DND-41 (cell line): ENCODE data around the gene TCERG1L.

Experiments
- ATAC-seq: fragments of 200-7000 bp; cut with Tn5 transposase; 3 replicates; pipeline ENCODE4 v1.9.1; 2021; ENCODE audit warnings: low read depth; ENCODE audit not compliant: insufficient read depth
- DNase-seq: peaks from one replicate; pipeline ENCODE4 v3.0.0-alpha.2; 2020
- H2AFZ ChIP-seq: 2 replicates; pipeline ENCODE4 v1.6.0; 2012; ENCODE audit warnings: low read depth, low read length
- H3K27ac ChIP-seq: 2 replicates; pipeline ENCODE4 v1.5.1; 2012; ENCODE audit warnings: low read length, inconsistent platforms
- H3K27me3 ChIP-seq: fragments of 200-600 bp; sonication (generic); 2 replicates; pipeline ENCODE4 v1.6.0; 2012; ENCODE audit warnings: low read length, mild to moderate bottlenecking, inconsistent platforms; ENCODE audit not compliant: insufficient read depth, poor library complexity
- H3K36me3 ChIP-seq: 2 replicates; pipeline ENCODE4 v1.5.1; 2012; ENCODE audit warnings: low read length, inconsistent platforms; ENCODE audit not compliant: insufficient read depth
- H3K4me1 ChIP-seq: 2 replicates; pipeline ENCODE4 v1.5.1; 2012; ENCODE audit warnings: mild to moderate bottlenecking, low read length; ENCODE audit not compliant: insufficient read depth
- H3K4me2 ChIP-seq: 2 replicates; pipeline ENCODE4 v1.6.0; 2012; ENCODE audit warnings: mild to moderate bottlenecking, moderate library complexity, low read length, inconsistent platforms; ENCODE audit not compliant: insufficient read depth
- H3K4me3 ChIP-seq, 2 experiments: fragments of 200-600 bp in 1 of 2; shearing (Covaris generic) in 1 of 2; 2 replicates each; pipeline ENCODE4 v1.5.1; 2012 to 2016; ENCODE audit warnings: inconsistent platforms in 2 of 2, low read length in 2 of 2, mild to moderate bottlenecking in 2 of 2, low read depth in 1 of 2, moderate library complexity in 1 of 2
- H3K79me2 ChIP-seq: 2 replicates; pipeline ENCODE4 v1.6.0; 2012; ENCODE audit warnings: low read length, inconsistent platforms; ENCODE audit not compliant: insufficient read depth
- H3K9ac ChIP-seq: 2 replicates; pipeline ENCODE4 v1.6.0; 2012; ENCODE audit warnings: low read depth, mild to moderate bottlenecking, inconsistent platforms, low read length, moderate library complexity
- H3K9me3 ChIP-seq: 2 replicates; pipeline ENCODE4 v1.5.1; 2012; ENCODE audit warnings: low read length, moderate library complexity, mild to moderate bottlenecking, inconsistent platforms; ENCODE audit not compliant: insufficient read depth, severe bottlenecking
- H4K20me1 ChIP-seq: 2 replicates; pipeline ENCODE4 v1.6.0; 2012; ENCODE audit warnings: low read length; ENCODE audit not compliant: insufficient read depth
- CTCF ChIP-seq: IDR thresholded peaks from 2 replicates; pipeline ENCODE4 v1.5.1; 2012; ENCODE audit warnings: borderline replicate concordance, low read length, moderate library complexity, mild to moderate bottlenecking; ENCODE audit not compliant: poor library complexity, severe bottlenecking; ENCODE audit errors: extremely low read depth
- EZH2 ChIP-seq: IDR thresholded peaks from 3 replicates; pipeline ENCODE4 v1.6.1; 2012; ENCODE audit warnings: borderline replicate concordance, low read depth, mild to moderate bottlenecking, moderate library complexity, low read length, inconsistent platforms; ENCODE audit not compliant: severe bottlenecking

The TCERG1L gene

DNA sequence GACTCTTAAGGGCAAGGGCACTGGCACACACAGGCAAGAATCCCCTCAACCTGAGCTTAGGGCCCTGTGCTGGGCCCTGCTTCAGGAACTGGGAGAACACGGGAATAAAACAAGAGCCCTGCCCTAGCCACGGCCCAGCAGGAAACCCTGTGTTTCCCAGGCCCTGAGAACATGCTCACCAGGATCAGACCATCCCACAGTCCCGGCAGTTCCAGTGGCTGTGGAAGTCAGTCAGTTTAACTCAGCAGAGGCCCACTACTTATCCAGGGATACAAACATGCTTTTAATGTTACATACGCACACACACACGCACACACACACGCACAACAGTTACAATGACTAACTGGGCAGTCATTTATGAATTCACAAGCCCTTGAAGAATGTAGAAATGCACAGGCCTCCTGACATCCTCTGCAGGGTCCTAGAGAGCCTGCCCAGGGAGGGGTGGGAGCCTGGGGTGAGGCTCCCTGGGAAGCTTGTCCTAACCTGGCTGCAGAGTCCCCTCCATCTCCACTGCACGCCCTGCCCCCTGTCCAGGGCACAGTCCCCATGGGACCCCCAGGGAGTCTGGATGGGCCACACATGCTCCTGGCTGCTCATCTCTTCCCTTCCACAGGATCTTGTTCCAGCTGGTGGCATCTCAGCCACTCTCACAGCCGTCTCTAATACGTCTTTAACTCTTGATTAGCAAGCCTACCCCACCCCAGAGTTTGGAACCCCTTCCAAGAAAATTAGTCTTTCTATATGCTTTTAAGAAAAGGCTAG is 97.6 kb downstream of the TCERG1L start:
- ATAC-seq (no peak), DNase-seq (no peak)
- no peaks in the 10 kb centered on the region for H4K20me1 ChIP-seq
- no peaks in the 10 kb centered on the region for H3K79me2 ChIP-seq
- H3K36me3 ChIP-seq: no peaks in the 10 kb centered on the region
- H3K9ac ChIP-seq: no peak overlapping the region
- no peaks in the 10 kb centered on the region for H3K4me1 ChIP-seq
- TF ChIP-seq CTCF (no peak), EZH2 (no peak)
- no peak overlapping the region for H3K4me2 ChIP-seq
- no peak overlapping the region for H3K27ac ChIP-seq
- no peaks in the 10 kb centered on the region for H3K9me3 ChIP-seq
- H3K27me3 ChIP-seq: no peaks in the 10 kb centered on the region
- H3K4me3 ChIP-seq: no peak overlapping the region
- no peak overlapping the region for H2AFZ ChIP-seq

DNA sequence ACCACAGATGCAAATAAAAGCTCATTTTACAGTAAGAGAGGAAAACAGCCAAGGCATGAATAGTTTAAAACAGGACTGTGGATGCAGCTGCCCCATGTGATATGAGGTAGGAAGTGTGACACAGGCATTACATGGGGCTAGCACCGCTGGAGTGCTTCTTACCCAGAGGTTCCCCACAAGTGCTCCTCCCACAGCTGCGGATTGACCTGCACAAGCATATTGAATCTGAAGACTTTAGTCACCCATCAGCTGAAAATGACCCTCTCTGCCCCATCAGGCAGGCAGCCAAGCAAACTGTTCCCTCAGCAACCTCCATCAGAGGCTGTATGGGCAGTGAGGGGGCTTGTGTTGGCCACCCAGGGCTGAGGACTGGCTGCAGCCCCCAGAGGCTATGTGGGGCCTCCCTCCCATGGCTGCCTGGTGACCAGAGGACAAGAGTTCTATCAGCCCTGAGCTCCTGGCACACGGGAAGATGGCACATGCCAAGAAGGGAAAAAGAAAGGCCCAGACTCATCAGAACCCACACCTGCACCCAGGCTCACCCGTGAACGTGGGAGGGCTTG is 98.7 kb downstream of the TCERG1L start:
- no peaks in the 10 kb centered on the region for H4K20me1 ChIP-seq
- TF ChIP-seq EZH2 (no peak), CTCF (no peak)
- no peaks in the 10 kb centered on the region for H3K36me3 ChIP-seq
- H3K27ac ChIP-seq: no peak overlapping the region
- H3K4me1 ChIP-seq: no peaks in the 10 kb centered on the region
- no peak overlapping the region for H2AFZ ChIP-seq
- ATAC-seq (no peak), DNase-seq (no peak)
- H3K79me2 ChIP-seq: no peaks in the 10 kb centered on the region
- no peak overlapping the region for H3K9ac ChIP-seq
- no peaks in the 10 kb centered on the region for H3K9me3 ChIP-seq
- no peak overlapping the region for H3K4me2 ChIP-seq
- H3K4me3 ChIP-seq: no peak overlapping the region
- H3K27me3 ChIP-seq: no peaks in the 10 kb centered on the region

DNA sequence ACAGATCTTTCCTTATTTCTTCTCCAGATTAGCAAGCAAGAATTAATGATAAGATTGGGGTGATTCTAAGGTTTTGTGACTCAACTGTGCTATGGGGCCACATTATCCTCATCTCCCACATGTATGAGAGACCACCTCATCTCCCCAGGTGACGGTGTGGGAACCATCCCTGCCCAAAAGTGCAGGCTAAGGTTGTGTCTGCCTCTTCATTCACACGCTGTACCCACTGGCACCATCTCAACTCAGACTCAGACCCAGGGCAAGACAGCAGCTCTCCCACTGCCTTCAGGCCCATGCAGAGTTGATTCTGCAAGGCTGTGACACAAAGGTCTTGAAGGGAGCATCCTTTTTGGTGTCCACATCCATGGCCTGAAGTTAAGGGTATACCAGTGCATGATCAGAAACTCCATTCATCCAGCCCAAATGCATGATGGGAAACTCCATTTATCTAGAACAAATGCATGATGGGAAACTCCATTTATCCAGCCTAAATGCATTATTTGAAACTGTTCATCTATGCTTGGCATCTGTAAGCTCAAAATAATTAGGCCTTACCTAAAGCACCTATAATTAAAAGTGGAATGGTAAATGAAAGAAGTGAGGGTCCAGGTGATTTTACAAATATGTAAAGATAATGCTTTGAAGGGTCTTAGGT is 99.4 kb downstream of the TCERG1L start:
- DNase-seq (no peak), ATAC-seq (no peak)
- TF ChIP-seq EZH2: no peak
- TF ChIP-seq CTCF: no peak
- Histone ChIP-seq H4K20me1 (no peaks in the 10 kb centered on the region), H3K27me3 (no peaks in the 10 kb centered on the region), H3K79me2 (no peaks in the 10 kb centered on the region), H3K4me1 (no peaks in the 10 kb centered on the region), H3K4me3 (no peak overlapping the region), H3K9me3 (no peaks in the 10 kb centered on the region), H3K36me3 (no peaks in the 10 kb centered on the region), H2AFZ (no peak overlapping the region), H3K27ac (no peak overlapping the region), H3K9ac (no peak overlapping the region), H3K4me2 (no peak overlapping the region)
